Measurements from ENCODE around the gene CELF4.
"Not testable (repeated sequence)": the region's sequence is repeated elsewhere in the genome, so short reads cannot be mapped to it uniquely, and the experiment has no call there.

Gene CELF4

DNA sequence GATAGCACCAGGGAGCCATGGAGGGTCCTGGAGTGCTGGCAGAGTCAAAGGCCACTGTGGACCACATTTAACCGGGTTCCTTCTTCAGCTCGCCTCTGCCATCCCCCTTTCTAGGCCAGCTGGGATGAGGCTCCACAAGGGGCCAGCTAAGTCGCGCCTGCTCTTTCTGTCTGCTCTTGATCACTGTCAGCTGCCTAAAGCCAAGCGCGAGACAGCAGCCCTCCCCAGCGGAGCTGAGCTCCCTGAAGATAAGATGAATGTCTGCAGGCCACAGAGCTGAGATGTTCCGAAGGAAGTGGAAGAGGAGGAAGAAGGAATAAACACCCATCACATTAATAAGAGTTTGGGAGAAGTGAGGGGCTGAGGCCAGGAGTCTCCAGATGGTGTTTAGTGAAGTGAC is 99.6 kb downstream of the CELF4 start:
- DNase-seq (ENCODE audit: low spot score) = no peak

DNA sequence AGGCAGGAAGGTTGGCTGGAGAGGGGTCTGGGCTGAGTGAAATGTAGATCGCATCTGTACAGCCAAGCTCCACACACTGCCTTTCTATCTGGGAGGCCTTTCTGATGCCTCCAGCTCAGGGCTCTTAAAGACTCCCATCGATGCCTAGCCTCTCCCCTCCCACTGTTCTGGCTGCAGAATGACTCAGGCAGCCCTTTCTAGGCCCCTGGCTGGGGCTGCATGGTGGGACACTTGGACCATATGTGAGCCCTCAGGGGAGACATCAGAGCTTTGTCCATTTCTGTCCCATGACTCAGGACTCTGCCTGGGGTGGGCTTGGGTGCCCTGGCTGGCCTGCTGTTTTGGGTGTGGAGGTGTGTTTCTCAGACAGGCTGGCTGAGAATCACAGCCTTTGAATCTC is 101.3 kb downstream of the CELF4 start:
- no peak for DNase-seq (ENCODE audit: low spot score)

DNA sequence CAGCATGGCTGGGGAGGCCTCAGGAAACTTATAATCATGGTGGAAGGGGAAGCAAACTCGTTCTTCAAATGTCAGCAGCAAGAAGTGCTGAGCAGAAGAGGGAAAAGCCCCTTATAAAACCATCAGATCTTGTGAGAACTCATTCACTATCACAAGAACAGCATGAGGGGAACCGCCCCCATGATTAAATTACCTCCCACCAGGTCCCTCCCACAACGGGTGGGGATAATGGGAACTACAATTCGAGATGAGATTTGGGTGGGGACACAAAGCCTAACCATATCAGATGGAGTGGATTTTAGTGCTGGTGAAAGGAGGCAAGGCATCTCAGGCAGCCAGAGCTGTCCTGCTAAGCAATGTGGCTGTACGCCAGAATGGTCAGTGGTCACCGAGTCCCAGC is 104.3 kb downstream of the CELF4 start:
- not testable (repeated sequence) for DNase-seq (ENCODE audit: low spot score)

DNA sequence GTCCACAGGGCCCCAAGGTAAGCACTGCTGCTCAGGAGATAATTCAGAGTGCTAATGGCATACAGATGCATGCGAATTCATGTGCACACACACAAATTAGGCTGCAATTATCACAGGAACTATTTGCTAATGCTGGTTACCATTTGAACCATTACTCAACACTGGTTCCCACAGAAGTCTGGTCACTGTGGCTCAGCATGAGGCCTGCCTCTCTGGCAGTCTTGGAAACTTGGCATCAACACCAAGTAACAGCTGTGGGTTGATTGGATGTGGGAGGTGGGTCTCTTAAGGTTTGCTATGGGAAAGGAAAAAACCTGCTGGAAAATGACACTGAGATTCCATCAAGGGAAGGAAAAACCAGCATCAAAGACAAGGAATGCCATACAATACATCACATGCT is 105.0 kb downstream of the CELF4 start:
- DNase-seq (ENCODE audit: low spot score) = no peak

DNA sequence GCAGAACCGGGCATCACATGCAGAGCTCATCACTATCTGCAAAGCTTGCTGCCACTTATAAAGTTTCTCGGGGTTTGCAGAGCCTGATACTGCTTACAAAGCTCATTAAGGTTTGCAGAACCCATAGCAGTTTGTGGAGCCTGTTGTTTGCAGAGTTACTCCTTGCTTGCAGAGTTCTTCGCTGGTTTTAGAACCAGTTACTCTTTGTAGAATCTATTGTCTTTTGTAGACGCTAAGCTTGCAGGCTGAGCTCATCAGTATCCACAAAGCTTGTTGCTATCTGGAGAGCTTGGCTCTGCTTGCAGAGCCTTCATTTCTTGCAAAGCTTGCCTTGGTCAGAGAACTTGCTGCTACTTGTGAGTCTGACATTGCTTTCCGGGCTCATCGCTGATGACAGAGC is 106.9 kb downstream of the CELF4 start:
- no peak for DNase-seq (ENCODE audit: low spot score)

DNA sequence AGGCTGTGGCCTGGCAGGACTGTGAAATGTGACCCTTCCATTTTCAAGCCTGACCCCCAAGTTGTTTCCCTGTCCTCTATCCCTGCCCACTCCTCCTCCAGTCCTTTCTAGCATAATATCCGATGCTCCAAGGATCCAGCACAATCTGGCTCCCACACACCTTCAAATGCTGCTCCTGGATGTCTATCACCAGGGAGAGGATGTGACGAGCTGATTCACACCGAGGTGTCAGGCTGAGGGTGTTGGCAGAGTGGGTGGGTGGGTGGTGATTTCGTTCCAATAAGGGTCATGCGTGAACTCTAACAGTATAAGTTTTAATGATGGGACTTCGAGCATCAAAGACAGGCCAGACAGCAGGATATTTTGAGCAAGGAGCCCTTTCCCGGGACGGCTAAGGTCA is 107.8 kb downstream of the CELF4 start:
- no peak for DNase-seq (ENCODE audit: low spot score)

DNA sequence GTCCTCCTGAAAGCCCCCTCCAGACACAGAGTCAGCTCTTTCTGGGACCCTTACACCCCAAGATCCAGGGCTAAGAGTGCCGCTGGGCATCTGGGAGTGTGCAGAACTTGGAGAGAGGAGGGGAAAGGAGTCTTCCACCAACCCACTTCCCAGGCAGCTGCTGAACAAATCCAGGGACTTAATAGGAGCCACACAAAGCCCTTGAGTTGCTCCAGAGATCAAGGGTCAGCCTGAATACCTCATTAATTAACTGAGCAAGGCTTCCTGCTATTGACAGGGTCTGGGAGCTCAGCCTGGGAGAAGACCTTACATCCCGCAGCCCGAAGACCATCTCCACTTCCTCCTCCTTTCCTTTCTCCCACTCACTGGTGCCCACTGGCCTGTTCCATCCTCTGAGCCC is 108.3 kb downstream of the CELF4 start:
- DNase-seq (ENCODE audit: low spot score) = no peak

DNA sequence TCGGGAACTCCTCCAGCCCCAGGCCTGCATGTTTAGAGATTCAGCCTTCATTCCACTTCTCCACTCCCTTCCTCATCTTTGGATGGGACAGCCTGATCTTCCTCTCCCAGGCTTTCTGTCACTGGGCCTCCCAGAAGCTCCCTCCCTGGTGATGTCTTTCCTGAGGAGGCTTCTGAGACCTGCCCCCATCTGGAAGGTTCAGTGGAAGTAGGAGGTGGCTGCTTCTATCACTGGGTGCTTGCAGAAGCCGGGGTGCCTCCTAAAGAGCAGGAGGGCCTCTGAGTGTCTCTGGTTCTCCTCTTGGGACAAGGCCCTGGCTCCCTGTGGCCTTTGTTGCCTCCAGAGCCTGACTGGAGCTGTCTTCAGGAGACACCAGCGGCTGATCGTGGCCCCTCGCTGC is 108.7 kb downstream of the CELF4 start:
- DNase-seq (ENCODE audit: low spot score) = no peak

DNA sequence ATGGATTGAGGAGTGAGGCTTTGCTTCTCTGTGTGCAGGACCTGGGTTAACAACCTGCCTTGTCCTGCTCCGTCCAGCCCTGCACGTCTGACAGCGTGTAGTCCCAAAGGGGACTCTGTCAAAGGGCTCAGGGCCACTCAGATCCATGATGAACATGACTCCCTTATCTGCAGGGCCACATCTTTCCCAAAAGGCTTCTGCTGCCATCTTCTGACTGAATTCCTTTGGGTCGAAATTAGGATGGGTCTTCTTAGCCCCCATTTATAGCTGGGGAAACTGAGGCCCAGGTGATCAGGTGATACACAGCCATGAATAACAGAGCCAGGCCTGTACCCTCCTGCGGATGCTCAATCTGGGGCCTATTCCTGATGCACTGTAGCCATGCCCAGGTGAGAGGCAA is 109.2 kb downstream of the CELF4 start:
- no peak for DNase-seq (ENCODE audit: low spot score)

DNA sequence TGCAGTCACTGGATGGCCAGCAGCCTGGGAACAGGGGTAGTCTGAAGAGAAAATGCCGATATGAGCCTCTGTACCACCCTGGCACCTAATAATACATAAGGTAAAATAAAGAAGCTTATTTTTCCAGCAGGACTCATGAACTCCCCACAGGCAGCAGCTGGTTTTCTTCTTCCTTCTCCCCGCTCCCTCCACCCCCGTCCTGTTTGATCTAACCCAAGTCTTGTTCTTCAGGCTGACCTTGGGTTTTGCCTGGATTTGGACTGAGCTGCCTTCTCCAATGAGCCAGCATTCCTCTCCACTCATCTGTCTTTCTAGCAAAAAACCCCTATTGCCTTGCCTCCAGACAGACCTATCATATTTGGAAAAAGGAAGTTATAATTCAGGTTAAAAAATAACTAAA is 111.8 kb downstream of the CELF4 start:
- DNase-seq (ENCODE audit: low spot score) = no peak

DNA sequence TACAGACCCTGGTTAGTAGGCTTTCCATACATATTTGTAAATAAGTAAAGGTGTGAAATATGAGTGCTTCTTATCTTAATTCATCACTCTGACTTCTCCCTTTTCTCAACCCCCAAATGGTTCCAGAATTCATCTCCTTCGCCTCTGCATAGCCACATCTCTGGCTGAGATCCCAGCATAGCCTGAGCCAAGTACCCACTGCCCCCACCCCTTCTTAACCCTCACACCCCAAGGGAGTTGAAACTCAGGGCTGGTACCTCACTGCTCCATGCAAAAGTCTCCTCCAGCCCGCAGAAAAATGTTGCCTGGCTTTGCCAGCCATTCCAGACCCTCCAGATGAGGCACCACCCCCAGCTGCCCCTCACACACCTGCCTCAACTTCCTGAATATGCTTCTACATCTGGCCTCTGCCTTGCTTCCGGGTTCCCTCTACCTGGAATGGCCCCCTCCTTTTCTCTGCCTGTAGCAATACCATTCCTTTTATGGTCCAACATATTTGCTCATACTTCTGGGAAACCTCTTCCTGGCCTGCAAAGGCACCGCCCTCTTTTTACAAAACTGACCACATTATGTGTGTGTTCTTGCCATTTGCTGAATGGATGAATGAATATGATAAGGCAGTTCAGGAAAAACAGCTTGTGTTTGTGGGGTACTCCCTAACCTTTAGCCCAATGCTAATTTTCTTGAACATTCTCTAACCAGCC is 112.8 kb downstream of the CELF4 start:
- DNase-seq (ENCODE audit: low spot score) = peak; percentile 47

DNA sequence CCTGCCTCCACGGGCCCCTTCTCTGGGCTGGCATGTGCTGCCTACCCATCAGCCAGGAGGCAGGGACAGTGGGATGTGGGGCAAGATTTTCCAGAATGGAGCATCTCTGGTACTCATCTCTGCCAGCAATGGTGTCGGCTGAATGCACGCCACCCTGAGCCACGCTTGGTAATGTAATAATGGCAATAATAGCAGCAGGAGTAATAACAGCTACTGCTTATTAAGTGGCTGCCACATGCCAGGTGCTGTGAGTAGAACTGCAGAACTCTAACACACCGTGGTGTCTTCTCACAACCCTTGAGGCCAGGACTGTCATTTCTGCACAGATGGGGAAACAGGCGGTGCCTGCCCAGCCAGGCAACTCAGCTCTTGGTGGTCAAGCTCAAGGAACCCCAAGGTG is 113.6 kb downstream of the CELF4 start:
- DNase-seq (ENCODE audit: low spot score) = no peak

DNA sequence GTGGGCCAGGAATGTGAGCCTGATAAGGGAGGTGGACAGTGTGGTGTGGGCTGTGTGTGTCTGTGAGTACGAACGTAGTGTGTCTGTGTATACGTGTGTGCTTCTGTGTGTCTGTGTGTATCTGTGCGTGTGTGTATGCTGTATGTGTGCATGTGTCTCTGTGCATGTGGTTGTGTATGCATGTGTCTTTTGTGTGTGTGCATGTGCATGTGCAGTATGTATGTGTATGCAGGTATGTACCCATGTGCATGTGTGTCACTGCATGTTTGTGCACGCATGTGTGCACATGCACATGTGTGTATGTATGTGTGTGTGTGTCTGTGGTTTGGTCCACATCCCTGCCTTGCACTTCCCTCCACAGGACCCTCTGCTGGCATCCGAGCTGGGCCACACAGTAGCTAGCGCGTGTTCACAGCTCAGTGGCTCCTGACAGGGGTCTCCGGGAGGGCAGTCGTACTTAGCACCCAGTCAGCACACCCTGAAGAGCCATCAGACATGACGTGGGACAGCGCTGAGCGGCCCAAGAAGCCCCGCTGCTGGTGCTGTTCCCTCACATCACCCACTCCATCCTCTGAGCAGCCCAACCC is 114.3 kb downstream of the CELF4 start:
- no peak for DNase-seq (ENCODE audit: low spot score)

DNA sequence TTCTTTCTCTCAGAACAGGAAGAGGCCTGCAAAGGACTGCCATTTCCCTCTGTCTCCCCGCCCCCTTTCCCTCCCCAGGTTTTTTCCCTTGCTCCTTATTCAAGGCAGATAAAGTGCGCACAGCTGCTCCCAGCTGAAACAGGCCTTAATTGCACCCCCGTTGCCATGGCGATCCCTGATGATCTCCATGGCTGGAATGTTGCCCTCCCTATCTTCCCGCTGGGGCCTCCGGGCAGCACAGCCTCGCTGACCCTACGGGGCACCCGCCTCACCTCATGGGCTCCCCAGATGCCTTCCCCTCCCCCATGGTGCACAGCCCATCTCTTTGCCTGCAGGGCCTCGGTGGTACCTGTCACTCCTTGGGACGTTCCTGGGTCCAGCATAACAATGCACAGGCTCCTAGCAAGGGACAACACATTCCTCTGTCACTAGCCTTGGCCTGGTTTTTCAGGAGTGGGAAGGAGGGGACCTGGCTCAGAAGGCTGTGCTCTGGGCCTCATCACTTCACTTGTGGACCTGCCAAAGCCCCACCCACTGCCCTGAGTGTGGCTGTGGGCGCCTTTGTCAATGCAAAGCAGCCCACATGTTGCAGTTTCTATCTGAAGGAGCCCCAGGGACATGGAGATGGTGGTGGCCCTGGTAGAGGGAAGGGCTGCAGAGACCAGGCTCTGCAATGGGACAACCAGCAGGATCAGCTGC is 115.0 kb downstream of the CELF4 start:
- no peak for DNase-seq (ENCODE audit: low spot score)

DNA sequence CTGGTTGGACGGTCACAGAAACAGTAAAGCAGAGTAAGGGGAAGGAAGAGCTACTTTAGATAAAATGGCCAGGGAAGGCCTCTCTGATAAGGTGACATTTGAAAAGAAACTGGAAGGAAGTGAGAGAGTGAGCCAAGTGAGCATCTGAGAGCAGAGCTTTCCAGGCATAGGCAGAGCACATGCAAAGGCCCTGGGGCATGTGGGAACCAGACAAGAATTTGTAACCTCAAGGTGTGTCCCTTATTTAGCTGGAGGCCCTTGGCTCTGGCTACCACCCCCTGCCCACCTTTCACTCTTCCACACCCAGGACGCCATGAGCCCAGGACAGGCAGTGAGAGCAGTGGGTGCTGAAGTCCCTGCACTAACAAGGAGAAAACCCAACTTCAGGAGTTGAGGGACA is 116.0 kb downstream of the CELF4 start:
- DNase-seq (ENCODE audit: low spot score) = no peak

DNA sequence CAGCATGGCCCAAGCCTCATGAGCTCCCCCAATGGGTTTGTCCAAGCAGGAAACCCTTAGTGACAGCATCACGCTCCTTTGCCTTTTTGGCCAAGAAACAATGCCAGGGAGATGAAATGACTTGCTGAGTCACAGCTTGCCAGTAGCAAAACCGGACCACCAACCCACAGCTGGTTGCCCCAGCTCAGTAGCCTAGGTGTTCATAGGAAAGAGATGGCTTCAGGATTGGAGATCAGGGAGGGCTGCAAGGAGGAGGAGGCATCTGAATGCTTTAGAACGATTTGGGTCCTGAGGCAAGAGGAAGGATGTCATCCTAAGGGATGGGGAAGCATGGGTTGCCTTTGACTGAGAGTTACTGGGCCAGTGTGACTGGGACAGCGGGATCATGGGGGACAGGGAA is 116.7 kb downstream of the CELF4 start:
- DNase-seq (ENCODE audit: low spot score) = no peak

DNA sequence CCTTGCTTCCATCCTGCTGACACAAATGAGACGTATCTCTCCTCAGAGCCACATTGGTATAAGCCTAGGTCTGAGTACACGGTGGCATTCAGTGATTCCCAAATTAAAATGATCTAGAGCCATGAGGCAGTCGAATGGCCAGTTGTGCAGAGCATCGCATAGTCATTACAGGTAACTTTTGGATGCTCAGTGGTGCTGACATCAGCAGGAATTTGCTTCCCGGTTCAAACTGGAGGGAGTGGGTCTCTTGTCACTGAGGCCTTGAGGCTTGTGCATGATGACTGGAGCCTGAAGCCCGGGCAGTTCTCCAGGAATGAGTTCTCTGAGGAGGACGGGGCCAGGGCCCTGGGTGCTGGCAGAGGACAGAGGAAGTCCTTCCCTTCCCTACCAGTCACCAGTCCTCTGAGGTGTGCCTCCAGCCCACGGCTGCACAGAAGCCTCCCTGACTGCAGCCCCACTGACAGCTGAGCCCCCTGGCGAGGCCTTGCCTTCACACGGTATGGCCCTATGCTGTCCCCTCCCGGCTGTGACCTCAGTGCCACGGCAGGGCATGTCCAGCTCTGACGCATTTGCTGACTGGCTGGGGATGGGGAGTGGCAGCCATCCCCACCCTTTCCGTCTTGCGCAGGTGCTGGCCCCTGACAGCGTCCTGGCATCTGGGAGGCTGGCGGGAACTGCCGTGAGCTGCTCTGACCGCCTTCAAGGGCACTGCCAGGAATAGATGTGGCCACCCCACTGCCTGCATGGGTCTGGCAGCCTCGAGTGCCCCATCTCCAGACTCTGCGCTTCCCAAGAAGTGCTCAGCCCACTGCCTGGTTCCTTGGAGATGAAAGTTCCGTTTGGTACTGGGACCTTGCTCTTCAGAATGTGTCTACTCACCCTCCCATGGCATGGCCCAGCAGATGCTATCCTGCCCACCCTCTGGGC is 117.4 kb downstream of the CELF4 start:
- DNase-seq (ENCODE audit: low spot score) = no peak

DNA sequence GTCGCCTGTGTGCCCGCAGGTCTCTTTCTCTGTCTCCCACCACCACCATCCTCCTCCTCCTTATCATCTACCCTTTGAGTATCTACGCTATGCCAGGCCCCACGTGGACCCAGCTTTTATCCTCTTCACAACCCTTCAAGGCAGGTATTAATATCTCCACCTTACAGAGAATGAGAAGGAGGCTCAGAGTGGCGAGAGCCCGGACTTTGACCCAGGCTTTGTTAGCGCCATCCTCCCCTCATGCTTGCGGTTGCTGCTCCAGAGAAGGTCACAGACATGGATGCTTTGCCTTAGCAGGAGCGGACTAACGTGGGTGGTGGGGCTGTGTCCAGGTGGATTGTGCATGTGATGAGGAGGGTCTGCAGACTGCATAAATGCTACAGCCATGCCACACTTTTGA is 119.8 kb downstream of the CELF4 start:
- DNase-seq (ENCODE audit: low spot score) = no peak

DNA sequence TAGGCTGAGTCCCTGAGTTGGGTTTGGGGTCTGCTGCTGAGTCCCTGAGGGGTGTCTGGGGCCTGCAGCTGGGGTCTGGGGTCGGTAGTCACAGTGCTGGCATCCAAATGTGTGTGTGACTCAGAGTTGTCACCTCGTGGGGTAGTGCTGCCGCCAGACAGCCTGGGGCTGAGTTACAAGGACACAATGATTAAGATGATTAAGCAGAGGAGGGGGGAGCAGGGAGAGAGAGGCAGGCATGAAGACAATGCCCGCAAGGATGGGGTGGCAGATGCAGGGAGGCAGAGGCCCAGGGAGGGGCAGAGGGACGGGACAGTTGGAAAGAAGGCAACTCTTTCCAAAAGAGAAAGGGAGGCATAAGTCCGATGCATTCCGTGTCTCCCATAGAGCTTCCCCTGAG is 120.2 kb downstream of the CELF4 start:
- DNase-seq (ENCODE audit: low spot score) = no peak

DNA sequence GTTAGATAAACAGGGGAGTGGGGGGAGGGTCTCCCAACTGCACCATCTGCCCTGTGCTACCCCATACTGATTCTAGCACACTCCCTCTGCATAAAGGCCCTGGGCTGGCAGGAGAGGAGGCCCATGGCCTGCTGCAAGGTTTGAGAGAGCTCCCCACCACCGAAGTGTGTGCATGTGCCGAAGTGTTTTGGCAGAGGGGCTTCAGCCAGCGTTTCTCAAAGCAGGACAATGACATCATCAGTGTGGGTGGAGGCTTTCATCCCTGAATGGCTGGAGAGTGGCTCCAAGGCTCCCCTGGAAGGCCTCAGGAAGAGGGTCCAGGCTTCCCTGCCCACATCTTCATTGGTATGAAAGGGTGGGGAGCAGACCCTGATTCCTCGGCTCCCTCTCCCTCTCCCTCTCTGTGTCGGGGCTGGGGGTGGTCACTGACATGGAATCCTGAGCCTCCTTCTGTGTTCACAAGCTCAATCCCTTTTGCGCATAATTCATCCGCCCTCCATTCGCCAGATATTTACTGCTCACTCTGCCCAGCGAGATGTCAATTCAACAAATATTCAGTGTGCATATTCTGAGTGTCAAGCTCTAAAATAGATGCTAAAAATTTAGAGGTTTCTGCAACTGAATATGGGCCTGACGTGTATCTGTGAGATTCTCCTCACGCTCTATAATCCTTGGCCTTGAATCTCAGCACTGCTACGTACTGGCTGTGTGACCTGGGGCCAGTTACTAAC is 122.1 kb downstream of the CELF4 start:
- DNase-seq (ENCODE audit: low spot score) = no peak

DNA sequence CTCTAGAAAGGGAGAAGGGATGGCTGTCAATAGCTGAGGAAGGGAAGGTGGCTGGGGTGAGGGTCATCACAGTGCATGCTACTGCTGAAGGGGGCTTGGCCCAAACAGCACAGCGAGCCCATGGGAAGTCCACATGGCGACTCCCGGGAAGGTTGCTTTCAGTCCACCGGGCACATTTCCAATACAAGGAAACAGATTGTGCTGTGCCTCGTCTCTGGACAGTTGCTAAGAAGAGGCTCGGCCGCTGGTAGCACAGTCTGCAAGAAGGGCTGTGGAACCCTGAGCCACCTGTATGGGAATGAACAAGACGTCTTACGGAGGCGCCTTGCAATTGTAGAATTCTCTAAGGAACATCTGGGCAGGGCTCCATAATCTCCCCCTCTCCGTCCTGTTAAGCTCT is 123.1 kb downstream of the CELF4 start:
- no peak for DNase-seq (ENCODE audit: low spot score)

DNA sequence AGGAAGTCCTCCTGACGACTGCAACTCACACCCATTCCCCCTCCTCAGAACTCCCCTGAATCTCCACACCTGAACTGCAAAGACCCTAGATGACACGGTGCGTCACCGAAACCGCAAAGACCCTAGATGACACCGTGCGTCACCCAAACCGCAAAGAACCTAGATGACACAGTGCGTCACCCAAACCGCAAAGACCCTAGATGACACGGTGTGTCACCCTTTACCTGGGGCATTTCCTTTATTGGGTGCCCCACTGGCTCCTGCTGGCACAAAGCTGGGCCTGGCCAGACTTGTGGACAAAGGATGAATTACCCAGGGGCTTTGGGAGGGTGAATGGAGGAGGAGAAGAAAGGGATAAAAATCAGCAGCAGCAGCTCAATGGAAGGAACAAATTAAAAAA is 123.8 kb downstream of the CELF4 start:
- no peak for DNase-seq (ENCODE audit: low spot score)
